Fibroblast of the aortic adventitia (primary cell): Measurements from ENCODE around the gene C17orf100. TPM values are rescaled to one million over a fixed set of nuclear protein-coding genes. Genes with fewer than 3 reads are reported as not detected.
"Not testable (repeated sequence)": the region's sequence is repeated elsewhere in the genome, so short reads cannot be mapped to it uniquely, and the experiment has no call there.

Experiments
- DNase-seq: peaks from one replicate; pipeline ENCODE4 v3.0.0-alpha.2; 2010; ENCODE audit warnings: low read depth
- H3K4me3 ChIP-seq: 2 replicates; pipeline ENCODE4 v1.5.1; 2011; ENCODE audit warnings: low read depth, mild to moderate bottlenecking, control low read depth, low read length, moderate library complexity
- CTCF ChIP-seq: IDR thresholded peaks from 2 replicates; pipeline ENCODE4 v1.5.1; 2011; ENCODE audit warnings: mild to moderate bottlenecking, low read length, control low read depth, inconsistent platforms; ENCODE audit not compliant: insufficient read depth
- total RNA-seq: library from RNA; depleted of rRNA; stranded (reverse); fragments of >200 nt; gene quantifications from 2 replicates; pipeline ENCODE4 v1.2.3, GENCODE V29; 2012; ENCODE audit warnings: low replicate concordance

The C17orf100 gene
- total RNA-seq, 1 donor = 0.63 TPM

- no peak for DNase-seq
- TF ChIP-seq CTCF = no peak
- no peak overlapping the region for H3K4me3 ChIP-seq
These were observed 9.9 kb downstream of the C17orf100 start for GRCh38 chr17:6661464-6661848.

DNA sequence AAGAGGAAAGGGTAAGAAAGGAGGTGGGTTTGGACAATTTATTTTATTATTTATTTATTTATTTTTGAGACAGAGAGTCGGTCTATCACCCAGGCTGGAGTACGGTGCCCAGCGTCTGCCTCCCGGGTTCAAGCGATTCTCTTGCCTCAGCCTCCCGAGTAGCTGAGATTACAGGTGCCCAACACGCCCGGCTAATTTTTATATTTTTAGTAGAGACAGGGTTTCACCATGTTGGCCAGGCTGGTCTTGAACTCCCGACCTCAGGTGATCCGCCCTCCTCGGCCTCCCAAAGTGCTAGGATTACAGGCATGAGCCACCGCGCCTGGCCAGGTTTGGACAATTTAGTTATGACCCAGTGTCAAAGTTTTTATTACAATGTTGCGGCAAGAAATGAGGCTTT is 11.6 kb downstream of the C17orf100 start:
- not testable (repeated sequence) for DNase-seq, H3K4me3 ChIP-seq

GRCh38 chr17:6666077-6666521 is 14.5 kb downstream of the C17orf100 start:
- peak; percentile 95 for TF ChIP-seq CTCF
- peak; percentile 88 for DNase-seq
- no peak overlapping the region for H3K4me3 ChIP-seq

DNA sequence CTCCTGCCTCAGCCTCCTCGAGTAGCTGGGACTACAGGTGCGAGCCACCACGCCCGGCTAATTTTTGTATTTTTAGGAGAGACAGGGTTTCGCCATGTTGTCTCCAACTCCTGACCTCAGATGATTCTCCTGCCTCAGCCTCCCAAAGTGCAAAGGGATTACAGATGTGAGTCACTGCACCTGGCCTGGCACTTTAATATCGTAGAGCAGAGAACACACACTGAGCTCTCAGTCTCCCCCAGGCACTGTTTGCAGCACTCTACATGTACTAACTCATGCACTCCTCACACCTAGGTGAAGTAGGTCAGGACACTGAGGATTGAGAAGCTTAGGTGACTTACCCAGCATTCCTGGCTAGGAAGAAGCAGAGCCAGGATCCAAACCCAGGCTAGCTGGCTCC is 15.0 kb downstream of the C17orf100 start:
- no peak overlapping the region for H3K4me3 ChIP-seq
- DNase-seq = no peak
- TF ChIP-seq CTCF = no peak

DNA sequence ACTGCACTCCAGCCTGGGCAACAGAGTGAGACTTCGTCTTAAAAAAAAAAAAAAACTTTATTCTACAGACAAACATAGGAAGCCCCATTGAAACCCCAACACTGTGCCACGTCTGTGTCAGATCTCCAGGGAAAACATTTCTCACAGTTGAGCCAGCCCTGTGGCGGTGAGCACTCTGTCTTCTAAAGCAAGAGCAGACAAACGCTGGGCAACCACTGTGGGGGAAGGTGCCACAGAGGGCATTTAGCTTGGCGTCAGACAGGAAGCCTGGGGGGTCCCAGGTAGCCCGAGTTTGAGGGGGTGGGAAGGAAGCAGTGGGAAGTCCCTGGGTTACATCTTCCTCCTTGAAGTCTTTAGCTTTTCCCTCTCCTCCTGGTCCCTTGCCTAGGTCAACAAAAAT is 16.0 kb downstream of the C17orf100 start:
- TF ChIP-seq CTCF = no peak
- no peak for DNase-seq
- no peak overlapping the region for H3K4me3 ChIP-seq

- no peak overlapping the region for H3K4me3 ChIP-seq
- no peak for DNase-seq
- TF ChIP-seq CTCF = no peak
These were observed 16.7 kb downstream of the C17orf100 start for GRCh38 chr17:6668219-6668618.

DNA sequence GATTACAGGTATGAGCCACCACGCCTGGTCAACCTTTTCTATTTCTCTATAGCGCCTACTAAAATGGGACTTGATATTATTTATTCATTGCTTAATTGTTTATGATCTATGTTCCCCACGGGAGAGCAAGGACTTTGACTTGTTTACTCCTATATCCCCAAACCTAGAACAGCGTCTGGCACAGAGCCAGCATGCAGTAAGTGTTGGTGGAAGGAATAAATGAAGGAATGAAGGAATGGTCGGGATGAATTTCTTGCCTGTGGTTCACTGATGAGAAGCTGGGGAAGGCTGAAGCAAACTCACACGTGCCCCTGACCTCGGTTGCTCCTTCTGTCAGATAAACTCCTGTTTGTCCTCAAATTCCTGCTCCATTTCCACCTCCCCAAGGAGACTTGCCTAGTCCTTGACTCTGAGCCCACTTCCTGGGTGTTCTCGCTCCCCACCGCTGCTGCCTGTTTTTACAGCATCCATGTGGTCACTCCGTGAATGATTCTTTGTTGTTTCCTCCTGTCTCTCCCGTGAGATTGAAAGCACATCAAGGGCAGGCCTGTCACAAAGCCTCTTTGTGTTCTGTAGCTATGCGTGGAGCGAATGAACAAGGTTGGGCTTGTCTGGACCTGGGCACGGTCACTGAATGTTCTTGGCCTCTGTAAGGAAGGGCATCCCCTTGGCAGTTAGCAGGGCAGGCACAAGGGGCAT is 17.3 kb downstream of the C17orf100 start:
- no peak for TF ChIP-seq CTCF
- no peak for DNase-seq
- no peak overlapping the region for H3K4me3 ChIP-seq
